Measurements from ENCODE around the gene PRR20C. TPM values are rescaled to one million over a fixed set of nuclear protein-coding genes. Genes with fewer than 3 reads are reported as not detected.

Gene PRR20C
- total RNA-seq, 1 donor from 2014 or later, result not detected

Other genes with a start within 250 kb of the PRR20C start
- gene PRR20A, start 13.1 kb upstream of the PRR20C start, total RNA-seq, result not detected in 2 replicates
- not detected in 2 replicates for gene PRR20B, start 6.6 kb upstream of the PRR20C start, total RNA-seq
- gene PRR20D, start 6.6 kb downstream of the PRR20C start, total RNA-seq, result not detected in 2 replicates
- not detected in 2 replicates for gene PRR20E, start 13.1 kb downstream of the PRR20C start, total RNA-seq